Measurements from ENCODE around the gene ZNF888. TPM values are rescaled to one million over a fixed set of nuclear protein-coding genes. Genes with fewer than 3 reads are reported as not detected.

ZNF888 gene
- total RNA-seq, 1 donor from 2014 or later, result 7.7 TPM

- H3K9me3 Mint-ChIP-seq (ENCODE audit: unreplicated experiment), result peaks cover 13% of the 10 kb centered on the region
- TF ChIP-seq CTCF (IDR thresholded peaks at IDR 0.05; ENCODE audit: insufficient read depth, low read depth, low read length) (no peak), EZH2 (IDR thresholded peaks at IDR 0.05; ENCODE audit: insufficient read depth, low read length) (no peak)
Observed at GRCh38 chr19:52959613-52960295, 36.5 kb upstream of the ZNF888 start.

GRCh38 chr19:52957591-52957990 lies 34.4 kb upstream of the ZNF888 start:
- Mint-ChIP-seq H3K4me3 (ENCODE audit: unreplicated experiment) (no peak overlapping the region), H3K4me1 (ENCODE audit: low read depth, unreplicated experiment) (peaks cover 7% of the 10 kb centered on the region), H3K36me3 (ENCODE audit: low read depth, unreplicated experiment) (peaks cover 61% of the 10 kb centered on the region), H3K27me3 (ENCODE audit: low read depth, unreplicated experiment) (no peaks in the 10 kb centered on the region), H3K27ac (ENCODE audit: unreplicated experiment) (no peak overlapping the region), H3K9me3 (ENCODE audit: unreplicated experiment) (peaks cover 25% of the 10 kb centered on the region)
- no peak overlapping the region for H3K27ac ChIP-seq (ENCODE audit: low read depth, low read length)
- FAIRE-seq (no peak), DNase-seq (ENCODE audit: low read depth) (no peak)
- H3K4me3 ChIP-seq (ENCODE audit: insufficient read depth, low read depth, low read length), result no peak overlapping the region
- H3K4me2 ChIP-seq (ENCODE audit: low read length), result no peak overlapping the region
- H2AFZ ChIP-seq (ENCODE audit: low read depth, low read length), result no peak overlapping the region
- H3K36me3 ChIP-seq (ENCODE audit: insufficient read depth, low read length), result peaks cover 11% of the 10 kb centered on the region
- no peaks in the 10 kb centered on the region for H3K27me3 ChIP-seq (ENCODE audit: insufficient read depth, low read length)
- TF ChIP-seq CTCF (IDR thresholded peaks at IDR 0.05; ENCODE audit: insufficient read depth, low read depth, low read length), result no peak
- TF ChIP-seq EZH2 (IDR thresholded peaks at IDR 0.05; ENCODE audit: insufficient read depth, low read length), result no peak
- H3K9me3 ChIP-seq (ENCODE audit: insufficient read depth, low read depth, low read length), result peaks cover 30% of the 10 kb centered on the region
- no peak overlapping the region for H3K9ac ChIP-seq (ENCODE audit: low read length)
- H4K20me1 ChIP-seq (ENCODE audit: insufficient read depth, low read length), result no peaks in the 10 kb centered on the region
- peaks cover 17% of the 10 kb centered on the region for H3K79me2 ChIP-seq (ENCODE audit: insufficient read depth, low read length)
- no peaks in the 10 kb centered on the region for H3K4me1 ChIP-seq (ENCODE audit: insufficient read depth, low read length)

More at GRCh38 chr19:52959613-52960295, 36.5 kb upstream of the ZNF888 start:
- Histone ChIP-seq H2AFZ (ENCODE audit: low read depth, low read length) (no peak overlapping the region), H3K27ac (ENCODE audit: low read depth, low read length) (no peak overlapping the region), H3K79me2 (ENCODE audit: insufficient read depth, low read length) (peaks cover 17% of the 10 kb centered on the region), H3K36me3 (ENCODE audit: insufficient read depth, low read length) (peaks cover 5% of the 10 kb centered on the region), H3K9ac (ENCODE audit: low read length) (no peak overlapping the region), H3K27me3 (ENCODE audit: insufficient read depth, low read length) (no peaks in the 10 kb centered on the region), H3K9me3 (ENCODE audit: insufficient read depth, low read depth, low read length) (peaks cover 19% of the 10 kb centered on the region), H3K4me3 (ENCODE audit: insufficient read depth, low read depth, low read length) (no peak overlapping the region), H3K4me1 (ENCODE audit: insufficient read depth, low read length) (peaks cover 8% of the 10 kb centered on the region), H4K20me1 (ENCODE audit: insufficient read depth, low read length) (no peaks in the 10 kb centered on the region), H3K4me2 (ENCODE audit: low read length) (no peak overlapping the region)
- no peak overlapping the region for H3K27ac Mint-ChIP-seq (ENCODE audit: unreplicated experiment)
- H3K4me3 Mint-ChIP-seq (ENCODE audit: unreplicated experiment), result no peak overlapping the region
- DNase-seq (ENCODE audit: low read depth) (no peak), FAIRE-seq (no peak)
- no peaks in the 10 kb centered on the region for H3K27me3 Mint-ChIP-seq (ENCODE audit: low read depth, unreplicated experiment)
- H3K4me1 Mint-ChIP-seq (ENCODE audit: low read depth, unreplicated experiment), result peaks cover 7% of the 10 kb centered on the region
- H3K36me3 Mint-ChIP-seq (ENCODE audit: low read depth, unreplicated experiment), result peaks cover 49% of the 10 kb centered on the region

GRCh38 chr19:52956917-52957316 lies 33.7 kb upstream of the ZNF888 start:
- Mint-ChIP-seq H3K27ac (ENCODE audit: unreplicated experiment) (no peak overlapping the region), H3K36me3 (ENCODE audit: low read depth, unreplicated experiment) (peaks cover 68% of the 10 kb centered on the region), H3K4me3 (ENCODE audit: unreplicated experiment) (no peak overlapping the region), H3K9me3 (ENCODE audit: unreplicated experiment) (peaks cover 32% of the 10 kb centered on the region), H3K27me3 (ENCODE audit: low read depth, unreplicated experiment) (no peaks in the 10 kb centered on the region), H3K4me1 (ENCODE audit: low read depth, unreplicated experiment) (peaks cover 7% of the 10 kb centered on the region)
- peaks cover 18% of the 10 kb centered on the region for H3K36me3 ChIP-seq (ENCODE audit: insufficient read depth, low read length)
- no peaks in the 10 kb centered on the region for H3K27me3 ChIP-seq (ENCODE audit: insufficient read depth, low read length)
- no peak for TF ChIP-seq CTCF (IDR thresholded peaks at IDR 0.05; ENCODE audit: insufficient read depth, low read depth, low read length)
- peaks cover 17% of the 10 kb centered on the region for H3K79me2 ChIP-seq (ENCODE audit: insufficient read depth, low read length)
- no peak for DNase-seq (ENCODE audit: low read depth)
- no peak overlapping the region for H3K4me2 ChIP-seq (ENCODE audit: low read length)
- H3K27ac ChIP-seq (ENCODE audit: low read depth, low read length), result no peak overlapping the region
- FAIRE-seq, result no peak
- no peaks in the 10 kb centered on the region for H3K4me1 ChIP-seq (ENCODE audit: insufficient read depth, low read length)
- H2AFZ ChIP-seq (ENCODE audit: low read depth, low read length), result no peak overlapping the region
- H3K4me3 ChIP-seq (ENCODE audit: insufficient read depth, low read depth, low read length), result no peak overlapping the region
- peaks cover 35% of the 10 kb centered on the region for H3K9me3 ChIP-seq (ENCODE audit: insufficient read depth, low read depth, low read length)
- no peak overlapping the region for H3K9ac ChIP-seq (ENCODE audit: low read length)
- H4K20me1 ChIP-seq (ENCODE audit: insufficient read depth, low read length), result no peaks in the 10 kb centered on the region

All from astrocyte (in vitro differentiated cells and primary cell).